Mesothelial cell of epicardium (in vitro differentiated cells): ENCODE results near the gene GRIK1. TPM values are rescaled to one million over a fixed set of nuclear protein-coding genes. Genes with fewer than 3 reads are reported as not detected.
"Not testable (repeated sequence)": the region's sequence is repeated elsewhere in the genome, so short reads cannot be mapped to it uniquely, and the experiment has no call there.

Experiments used
- DNase-seq, 2 experiments: peaks; one replicate each; pipeline ENCODE4 v3.0.0; 2021; ENCODE audit warnings: low spot score in 2 of 2; ENCODE audit not compliant: unreplicated experiment in 2 of 2
- H3K27ac Mint-ChIP-seq: 2 replicates; pipeline ENCODE4 v1.8.0; 2021; ENCODE audit warnings: mixed read lengths
- H3K27me3 Mint-ChIP-seq: 2 replicates; pipeline ENCODE4 v1.8.0; 2021; ENCODE audit warnings: low read depth, mixed read lengths
- H3K36me3 Mint-ChIP-seq: 2 replicates; pipeline ENCODE4 v1.8.0; 2021; ENCODE audit warnings: mixed read lengths
- H3K4me1 Mint-ChIP-seq: 2 replicates; pipeline ENCODE4 v1.8.0; 2021; ENCODE audit warnings: mixed read lengths
- H3K4me3 Mint-ChIP-seq: 2 replicates; pipeline ENCODE4 v1.8.0; 2021; ENCODE audit warnings: mild to moderate bottlenecking, moderate library complexity, mixed read lengths
- H3K9me3 Mint-ChIP-seq: 2 replicates; pipeline ENCODE4 v1.8.0; 2021; ENCODE audit warnings: mixed read lengths
- CTCF ChIP-seq: fragments of 200-600 bp; sonication (generic); IDR thresholded peaks from one replicate; pipeline ENCODE4 v1.5.0; 2021; ENCODE audit warnings: antibody characterized with exemption; ENCODE audit not compliant: unreplicated experiment
- total RNA-seq: library from RNA; stranded (reverse); gene quantifications from 3 replicates; pipeline ENCODE4 v1.2.1, GENCODE V29; 2021

The GRIK1 gene
- total RNA-seq, 1 donor from 2014 or later: 5.9 TPM

- Mint-ChIP-seq H3K36me3 (no peaks in the 10 kb centered on the region), H3K9me3 (peaks cover 8% of the 10 kb centered on the region), H3K4me3 (no peak overlapping the region), H3K4me1 (peaks cover 7% of the 10 kb centered on the region), H3K27ac (no peak overlapping the region), H3K27me3 (no peaks in the 10 kb centered on the region)
- TF ChIP-seq CTCF: no peak
- no peak for DNase-seq
Observed at GRCh38 chr21:29961291-29962027, 21.7 kb upstream of the GRIK1 start.

GRCh38 chr21:29958551-29958950 is 18.8 kb upstream of the GRIK1 start:
- H3K9me3 Mint-ChIP-seq: peaks cover 8% of the 10 kb centered on the region
- no peaks in the 10 kb centered on the region for H3K36me3 Mint-ChIP-seq
- peaks cover 9% of the 10 kb centered on the region for H3K4me1 Mint-ChIP-seq
- no peaks in the 10 kb centered on the region for H3K27me3 Mint-ChIP-seq
- TF ChIP-seq CTCF: no peak
- no peak overlapping the region for H3K4me3 Mint-ChIP-seq
- H3K27ac Mint-ChIP-seq: no peak overlapping the region
- no peak for DNase-seq

DNA sequence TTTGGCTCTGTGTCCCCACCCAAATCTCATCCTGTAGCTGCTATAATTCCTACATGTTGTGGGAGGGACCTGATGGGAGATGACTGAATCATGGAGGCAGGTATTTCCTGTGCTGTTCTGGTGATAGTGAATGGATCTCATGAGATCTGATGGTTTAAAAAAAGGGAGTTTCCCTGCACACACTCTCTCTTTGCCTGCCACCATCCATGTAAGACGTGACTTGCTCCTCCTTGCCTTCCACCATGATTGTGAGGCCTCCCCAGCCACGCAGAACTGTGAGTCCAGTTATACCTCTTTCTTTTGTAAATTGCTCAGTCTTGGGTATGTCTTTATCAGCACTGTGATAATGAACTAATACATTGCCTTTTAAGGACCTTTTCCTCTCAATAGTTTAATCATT is 18.2 kb upstream of the GRIK1 start:
- peaks cover 14% of the 10 kb centered on the region for H3K4me1 Mint-ChIP-seq
- not testable (repeated sequence) for H3K36me3 Mint-ChIP-seq, H3K4me3 Mint-ChIP-seq, H3K9me3 Mint-ChIP-seq, H3K27ac Mint-ChIP-seq, DNase-seq, H3K27me3 Mint-ChIP-seq

DNA sequence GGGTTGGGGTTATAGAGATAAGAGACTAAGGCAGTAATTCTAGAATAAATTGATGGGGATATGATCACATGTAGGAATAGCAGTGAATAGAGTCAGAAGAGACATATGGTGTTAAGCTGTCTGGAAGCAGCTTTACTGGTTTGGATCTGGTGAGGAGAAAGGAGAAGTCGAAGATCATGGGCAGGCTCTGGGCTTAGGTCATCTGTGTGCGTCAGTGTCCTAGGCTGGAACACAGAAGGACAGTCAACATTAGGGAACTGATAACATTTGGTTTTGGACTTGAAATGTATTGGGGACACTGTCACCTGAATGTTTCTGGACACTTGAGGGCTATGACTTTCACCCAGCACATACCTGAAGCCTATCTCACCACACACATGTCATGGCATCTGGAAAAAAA is 13.9 kb upstream of the GRIK1 start:
- H3K27ac Mint-ChIP-seq: no peak overlapping the region
- H3K27me3 Mint-ChIP-seq: peaks cover 7% of the 10 kb centered on the region
- no peak for DNase-seq
- H3K36me3 Mint-ChIP-seq: no peaks in the 10 kb centered on the region
- H3K4me3 Mint-ChIP-seq: no peak overlapping the region
- peaks cover 11% of the 10 kb centered on the region for H3K4me1 Mint-ChIP-seq
- no peak for TF ChIP-seq CTCF
- H3K9me3 Mint-ChIP-seq: peaks cover 8% of the 10 kb centered on the region

GRCh38 chr21:29953072-29953471 is 13.3 kb upstream of the GRIK1 start:
- Mint-ChIP-seq H3K27me3 (peaks cover 10% of the 10 kb centered on the region), H3K27ac (peak overlapping the region; percentile 18), H3K9me3 (peaks cover 5% of the 10 kb centered on the region), H3K4me1 (peaks cover 11% of the 10 kb centered on the region), H3K4me3 (no peak overlapping the region), H3K36me3 (no peaks in the 10 kb centered on the region)
- no peak for DNase-seq
- TF ChIP-seq CTCF: no peak

GRCh38 chr21:29951911-29952310 is 12.1 kb upstream of the GRIK1 start:
- H3K27ac Mint-ChIP-seq: no peak overlapping the region
- no peaks in the 10 kb centered on the region for H3K9me3 Mint-ChIP-seq
- H3K4me1 Mint-ChIP-seq: peaks cover 11% of the 10 kb centered on the region
- H3K36me3 Mint-ChIP-seq: no peaks in the 10 kb centered on the region
- H3K27me3 Mint-ChIP-seq: peaks cover 17% of the 10 kb centered on the region
- DNase-seq: no peak
- TF ChIP-seq CTCF: no peak
- H3K4me3 Mint-ChIP-seq: no peak overlapping the region
